Parathyroid adenoma (tissue), 2 donors: ENCODE measurements around the gene CHML.

Experiments used
- H2AFZ ChIP-seq: fragments of 300-600 bp; sonication (generic); one replicate; pipeline ENCODE4 v1.7.0; 2017; ENCODE audit warnings: antibody characterized with exemption, mild to moderate bottlenecking
- H3K27ac ChIP-seq: fragments of 300-600 bp; sonication (generic); one replicate; pipeline ENCODE4 v1.7.0; 2017
- H3K27me3 ChIP-seq: fragments of 300-600 bp; sonication (generic); one replicate; pipeline ENCODE4 v1.7.0; 2017; ENCODE audit warnings: low read length; ENCODE audit not compliant: control insufficient read depth, insufficient read depth
- H3K36me3 ChIP-seq: fragments of 300-600 bp; sonication (generic); one replicate; pipeline ENCODE4 v1.7.0; 2017; ENCODE audit warnings: low read length; ENCODE audit not compliant: control insufficient read depth, insufficient read depth
- H3K4me1 ChIP-seq: fragments of 300-600 bp; sonication (generic); one replicate; pipeline ENCODE4 v1.7.0; 2017; ENCODE audit warnings: control low read depth
- H3K4me2 ChIP-seq: fragments of 300-600 bp; sonication (generic); one replicate; pipeline ENCODE4 v1.7.0; 2017; ENCODE audit warnings: low read length
- H3K4me3 ChIP-seq: fragments of 300-600 bp; sonication (generic); one replicate; pipeline ENCODE4 v1.7.0; 2017; ENCODE audit warnings: low read depth, low read length
- H3K79me2 ChIP-seq: fragments of 300-600 bp; sonication (generic); one replicate; pipeline ENCODE4 v1.7.0; 2017; ENCODE audit warnings: control low read depth
- H3K9ac ChIP-seq: fragments of 300-600 bp; sonication (generic); one replicate; pipeline ENCODE4 v1.7.0; 2017; ENCODE audit warnings: mild to moderate bottlenecking
- H3K9me3 ChIP-seq: fragments of 300-600 bp; sonication (generic); one replicate; pipeline ENCODE4 v1.7.0; 2017; ENCODE audit warnings: low read length; ENCODE audit not compliant: control insufficient read depth
- CTCF ChIP-seq: fragments of 300-600 bp; sonication (generic); IDR thresholded peaks from one replicate; pipeline ENCODE4 v1.7.0; 2017; ENCODE audit warnings: antibody characterized with exemption, mild to moderate bottlenecking
- donor health status: primary hyperparathyroidism.

The CHML gene

DNA sequence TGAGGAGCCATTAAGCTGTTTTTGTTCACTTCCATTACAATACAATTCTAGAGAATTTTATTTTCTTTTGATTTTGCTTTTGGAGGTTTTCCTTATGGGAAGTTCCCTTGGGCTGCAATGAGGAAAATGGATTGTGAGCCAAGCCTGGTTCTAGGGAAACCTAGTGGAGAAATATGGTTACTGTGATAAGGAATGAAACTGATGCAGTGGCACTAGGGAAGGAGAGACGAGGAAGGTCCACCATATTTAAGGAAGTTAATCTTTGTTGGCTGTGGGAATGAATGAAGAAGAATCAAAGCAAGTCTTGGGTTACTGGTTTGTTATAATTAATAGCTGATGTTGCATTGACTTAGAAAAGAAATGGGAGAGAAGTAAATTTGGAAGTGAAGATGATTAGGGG is 28.4 kb downstream of the CHML start:
- TF ChIP-seq CTCF = no peak
- no peaks in the 10 kb centered on the region for H3K9me3 ChIP-seq
- H3K79me2 ChIP-seq = no peaks in the 10 kb centered on the region
- no peaks in the 10 kb centered on the region for H3K4me1 ChIP-seq
- no peaks in the 10 kb centered on the region for H3K36me3 ChIP-seq
- no peak overlapping the region for H3K4me3 ChIP-seq
- no peak overlapping the region for H3K4me2 ChIP-seq
- H2AFZ ChIP-seq = no peak overlapping the region
- no peak overlapping the region for H3K9ac ChIP-seq
- no peaks in the 10 kb centered on the region for H3K27me3 ChIP-seq
- no peak overlapping the region for H3K27ac ChIP-seq

- Histone ChIP-seq H3K4me3 (no peak overlapping the region), H3K4me2 (no peak overlapping the region), H2AFZ (no peak overlapping the region), H3K79me2 (no peaks in the 10 kb centered on the region), H3K4me1 (no peaks in the 10 kb centered on the region), H3K9me3 (no peaks in the 10 kb centered on the region), H3K27ac (no peak overlapping the region), H3K27me3 (no peaks in the 10 kb centered on the region), H3K36me3 (no peaks in the 10 kb centered on the region), H3K9ac (no peak overlapping the region)
- peak; percentile 62 for TF ChIP-seq CTCF
Measured at GRCh38 chr1:241611063-241611462, 29.1 kb downstream of the CHML start.

DNA sequence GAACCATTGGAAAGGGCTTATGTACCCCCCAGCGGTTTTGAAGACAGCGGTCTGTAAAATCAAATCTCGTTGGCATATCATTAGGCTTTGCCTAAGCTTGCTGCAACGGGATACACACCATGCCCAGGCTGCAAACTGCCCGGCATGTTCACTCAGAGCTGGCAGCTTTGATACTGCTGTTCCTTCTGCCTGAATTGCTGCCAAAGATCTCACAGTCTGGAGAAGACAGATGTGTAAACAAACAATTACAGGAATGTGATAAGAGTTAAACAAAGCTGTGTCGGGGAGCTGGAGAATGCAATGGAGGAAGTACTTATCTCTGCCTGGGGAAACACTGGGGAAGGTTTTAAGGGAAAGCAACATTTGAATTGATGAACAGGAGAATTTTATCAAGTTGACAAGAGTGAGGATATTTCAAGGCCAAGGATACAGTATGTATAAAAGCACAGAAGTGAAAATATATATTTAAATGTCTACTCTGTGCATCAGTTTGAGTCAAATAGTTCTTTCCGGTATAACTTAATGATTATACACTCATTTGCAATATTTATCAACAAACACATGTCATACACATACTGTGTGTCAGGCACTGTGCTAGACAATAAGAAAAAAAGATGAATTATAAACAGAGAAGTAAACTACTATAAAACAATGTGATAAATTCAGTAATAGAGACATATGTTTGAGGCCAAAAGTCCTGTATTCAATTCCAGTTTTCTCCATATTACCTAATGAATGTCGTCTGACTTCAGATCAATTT is 29.9 kb downstream of the CHML start:
- Histone ChIP-seq H3K27me3 (no peaks in the 10 kb centered on the region), H3K4me2 (no peak overlapping the region), H2AFZ (no peak overlapping the region), H3K9me3 (no peaks in the 10 kb centered on the region), H3K4me3 (no peak overlapping the region), H3K4me1 (no peaks in the 10 kb centered on the region), H3K9ac (no peak overlapping the region), H3K27ac (no peak overlapping the region), H3K36me3 (no peaks in the 10 kb centered on the region), H3K79me2 (no peaks in the 10 kb centered on the region)
- TF ChIP-seq CTCF = no peak

GRCh38 chr1:241608379-241609033 is 31.7 kb downstream of the CHML start:
- Histone ChIP-seq H3K79me2 (no peaks in the 10 kb centered on the region), H3K27ac (no peak overlapping the region), H2AFZ (no peak overlapping the region), H3K9me3 (no peaks in the 10 kb centered on the region), H3K9ac (no peak overlapping the region), H3K36me3 (no peaks in the 10 kb centered on the region), H3K4me1 (no peaks in the 10 kb centered on the region), H3K27me3 (no peaks in the 10 kb centered on the region), H3K4me2 (no peak overlapping the region), H3K4me3 (no peak overlapping the region)
- no peak for TF ChIP-seq CTCF

DNA sequence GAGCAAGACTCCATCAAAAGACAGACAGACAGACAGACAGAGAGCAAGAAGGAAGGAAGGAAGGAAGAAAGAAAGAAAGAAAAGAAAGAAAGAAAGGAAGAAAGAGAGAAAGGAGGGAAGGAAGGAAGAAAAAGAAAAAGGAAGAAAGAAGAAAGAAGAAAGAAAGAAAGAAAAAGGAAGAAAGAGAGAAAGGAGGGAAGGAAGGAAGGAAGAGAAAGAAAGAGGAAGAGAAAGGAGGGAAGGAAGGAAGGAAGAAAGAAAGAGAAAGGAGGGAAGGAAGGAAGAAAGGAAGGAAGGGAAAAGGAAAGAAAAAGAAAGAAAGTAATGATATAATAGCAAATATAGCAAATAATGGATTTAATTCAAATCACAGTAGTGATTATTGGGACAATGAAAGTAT is 32.7 kb downstream of the CHML start:
- no peaks in the 10 kb centered on the region for H3K27me3 ChIP-seq
- H3K79me2 ChIP-seq = no peaks in the 10 kb centered on the region
- H3K4me1 ChIP-seq = no peaks in the 10 kb centered on the region
- H2AFZ ChIP-seq = no peak overlapping the region
- no peak for TF ChIP-seq CTCF
- no peak overlapping the region for H3K4me3 ChIP-seq
- no peaks in the 10 kb centered on the region for H3K36me3 ChIP-seq
- no peaks in the 10 kb centered on the region for H3K9me3 ChIP-seq
- H3K27ac ChIP-seq = no peak overlapping the region
- H3K4me2 ChIP-seq = no peak overlapping the region
- H3K9ac ChIP-seq = no peak overlapping the region
